Measurements from ENCODE around the gene KCNMB2.

DNA sequence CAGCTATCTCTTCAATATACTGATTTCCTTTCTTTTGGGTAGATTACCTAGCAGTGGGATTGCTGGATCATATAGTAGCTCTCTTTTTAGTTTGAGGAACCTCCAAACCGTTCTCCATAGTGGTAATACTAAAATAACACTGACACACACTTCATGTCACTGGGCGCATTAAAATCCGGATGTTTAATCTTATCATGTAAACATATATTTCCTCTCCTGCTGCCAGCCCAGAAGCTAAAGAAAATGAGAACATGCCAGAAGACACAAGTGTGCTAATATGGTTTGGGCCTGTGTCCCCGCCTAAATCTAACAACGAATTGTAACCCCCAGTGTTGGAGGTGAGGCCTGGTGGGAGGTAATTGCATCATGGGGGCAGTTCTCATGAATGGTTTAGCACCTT lies 23.6 kb upstream of the KCNMB2 start:
- TF ChIP-seq, protein P1, sequence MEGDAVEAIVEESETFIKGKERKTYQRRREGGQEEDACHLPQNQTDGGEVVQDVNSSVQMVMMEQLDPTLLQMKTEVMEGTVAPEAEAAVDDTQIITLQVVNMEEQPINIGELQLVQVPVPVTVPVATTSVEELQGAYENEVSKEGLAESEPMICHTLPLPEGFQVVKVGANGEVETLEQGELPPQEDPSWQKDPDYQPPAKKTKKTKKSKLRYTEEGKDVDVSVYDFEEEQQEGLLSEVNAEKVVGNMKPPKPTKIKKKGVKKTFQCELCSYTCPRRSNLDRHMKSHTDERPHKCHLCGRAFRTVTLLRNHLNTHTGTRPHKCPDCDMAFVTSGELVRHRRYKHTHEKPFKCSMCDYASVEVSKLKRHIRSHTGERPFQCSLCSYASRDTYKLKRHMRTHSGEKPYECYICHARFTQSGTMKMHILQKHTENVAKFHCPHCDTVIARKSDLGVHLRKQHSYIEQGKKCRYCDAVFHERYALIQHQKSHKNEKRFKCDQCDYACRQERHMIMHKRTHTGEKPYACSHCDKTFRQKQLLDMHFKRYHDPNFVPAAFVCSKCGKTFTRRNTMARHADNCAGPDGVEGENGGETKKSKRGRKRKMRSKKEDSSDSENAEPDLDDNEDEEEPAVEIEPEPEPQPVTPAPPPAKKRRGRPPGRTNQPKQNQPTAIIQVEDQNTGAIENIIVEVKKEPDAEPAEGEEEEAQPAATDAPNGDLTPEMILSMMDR (IDR thresholded peaks at IDR 0.05), result no peak
- TF ChIP-seq ZFX (IDR thresholded peaks at IDR 0.05; ENCODE audit: borderline replicate concordance), result no peak

All from 22Rv1 (cell line).